Body of pancreas (tissue), 4 donors: ENCODE data around the gene CREB5. TPM values are rescaled to one million over a fixed set of nuclear protein-coding genes. Genes with fewer than 3 reads are reported as not detected.
"Not testable (repeated sequence)": the region's sequence is repeated elsewhere in the genome, so short reads cannot be mapped to it uniquely, and the experiment has no call there.

Experiments
- ATAC-seq: fragments of 150-250 bp; one replicate; pipeline ENCODE4 v1.9.1; 2016
- DNase-seq, 4 donors: peaks; one replicate each; pipeline ENCODE4 v3.0.0-alpha.2; 2019
- H3K27ac ChIP-seq, 4 donors: fragments of 200-600 bp; sonication (generic); 1 replicate in 3 of 4; 2 replicates in 1 of 4; pipeline versions ENCODE4 v1.5.1 to v1.6.1; 2016 to 2019; ENCODE audit warnings: mild to moderate bottlenecking in 1 of 4, mixed read lengths in 1 of 4, moderate library complexity in 1 of 4
- H3K27me3 ChIP-seq, 2 donors: fragments of 200-600 bp; sonication (generic); one replicate each; pipeline ENCODE4 v1.6.0; 2016; ENCODE audit warnings: mild to moderate bottlenecking in 1 of 2
- H3K36me3 ChIP-seq, 2 donors: fragments of 200-600 bp; sonication (generic); replicated peaks in 1 of 2; 2 replicates each; pipeline ENCODE4 v1.5.1; 2016; ENCODE audit warnings: low read depth in 2 of 2; ENCODE audit not compliant: insufficient read depth in 1 of 2
- H3K4me1 ChIP-seq: fragments of 200-600 bp; sonication (generic); one replicate; pipeline ENCODE4 v1.6.0; 2016
- H3K4me3 ChIP-seq, 2 donors: fragments of 200-600 bp; sonication (generic); 1 replicate in 1 of 2; 2 replicates in 1 of 2; pipeline ENCODE4 v1.5.1; 2016 to 2019
- H3K9me3 ChIP-seq, 3 donors: fragments of 200-600 bp; sonication (generic); 1 replicate in 2 of 3; 2 replicates in 1 of 3; pipeline ENCODE4 v1.5.1; 2016
- POLR2A ChIP-seq, 3 donors: fragments of 450-650 bp; IDR thresholded peaks; one replicate each; pipeline ENCODE4 v1.6.1; 2016; ENCODE audit warnings: antibody characterized with exemption in 3 of 3, mild to moderate bottlenecking in 2 of 3
- WGBS, 2 donors: methylation state at CpG; one replicate each; pipeline ENCODE4 v1.1.5; 2017; 5-methylcytosine and 5-hydroxymethylcytosine counted together
- intact Hi-C: fragments of 100-400 bp; cut with DNase I; formaldehyde crosslinking; loops from one replicate; pipeline ENCODE4 v1.15.1; 2023
- total RNA-seq, 2 donors: library from RNA; depleted of rRNA; stranded (reverse); fragments of >200 nt; gene quantifications; one replicate each; pipeline ENCODE4 v1.1.0, GENCODE V29; 2016
- TF ChIP-seq, protein P1 (sequence below), 7 experiments: fragments of 450-650 bp in 4 of 7; fragments of 200-600 bp in 3 of 7; sonication (generic) in 3 of 7; IDR thresholded peaks; one replicate each; pipeline ENCODE4 v1.5.1; 2016 to 2019; ENCODE audit warnings: antibody characterized with exemption in 7 of 7

CREB5 gene
- total RNA-seq, 2 donors from 2014 or later = 10.4 to 25.7 TPM

- H3K27me3 ChIP-seq = no peaks in the 10 kb centered on the region
- ATAC-seq (no peak), DNase-seq (no peak)
- intact Hi-C loops = no loop called here
- peaks cover 3% of the 10 kb centered on the region for H3K4me1 ChIP-seq
- 56 to 57% methylated on average over 2 of the region's 2 CpGs for WGBS, 2 donors
- H3K4me3 ChIP-seq = no peak overlapping the region
- TF ChIP-seq, protein P1, sequence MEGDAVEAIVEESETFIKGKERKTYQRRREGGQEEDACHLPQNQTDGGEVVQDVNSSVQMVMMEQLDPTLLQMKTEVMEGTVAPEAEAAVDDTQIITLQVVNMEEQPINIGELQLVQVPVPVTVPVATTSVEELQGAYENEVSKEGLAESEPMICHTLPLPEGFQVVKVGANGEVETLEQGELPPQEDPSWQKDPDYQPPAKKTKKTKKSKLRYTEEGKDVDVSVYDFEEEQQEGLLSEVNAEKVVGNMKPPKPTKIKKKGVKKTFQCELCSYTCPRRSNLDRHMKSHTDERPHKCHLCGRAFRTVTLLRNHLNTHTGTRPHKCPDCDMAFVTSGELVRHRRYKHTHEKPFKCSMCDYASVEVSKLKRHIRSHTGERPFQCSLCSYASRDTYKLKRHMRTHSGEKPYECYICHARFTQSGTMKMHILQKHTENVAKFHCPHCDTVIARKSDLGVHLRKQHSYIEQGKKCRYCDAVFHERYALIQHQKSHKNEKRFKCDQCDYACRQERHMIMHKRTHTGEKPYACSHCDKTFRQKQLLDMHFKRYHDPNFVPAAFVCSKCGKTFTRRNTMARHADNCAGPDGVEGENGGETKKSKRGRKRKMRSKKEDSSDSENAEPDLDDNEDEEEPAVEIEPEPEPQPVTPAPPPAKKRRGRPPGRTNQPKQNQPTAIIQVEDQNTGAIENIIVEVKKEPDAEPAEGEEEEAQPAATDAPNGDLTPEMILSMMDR (IDR thresholded peaks at IDR 0.05) = no peak
- no peak for TF ChIP-seq POLR2A (IDR thresholded peaks at IDR 0.05)
- no peaks in the 10 kb centered on the region for H3K9me3 ChIP-seq
- H3K36me3 ChIP-seq = no peaks in the 10 kb centered on the region
- H3K27ac ChIP-seq = no peak overlapping the region
These were observed 137.7 kb downstream of the CREB5 start for GRCh38 chr7:28549998-28550397.

DNA sequence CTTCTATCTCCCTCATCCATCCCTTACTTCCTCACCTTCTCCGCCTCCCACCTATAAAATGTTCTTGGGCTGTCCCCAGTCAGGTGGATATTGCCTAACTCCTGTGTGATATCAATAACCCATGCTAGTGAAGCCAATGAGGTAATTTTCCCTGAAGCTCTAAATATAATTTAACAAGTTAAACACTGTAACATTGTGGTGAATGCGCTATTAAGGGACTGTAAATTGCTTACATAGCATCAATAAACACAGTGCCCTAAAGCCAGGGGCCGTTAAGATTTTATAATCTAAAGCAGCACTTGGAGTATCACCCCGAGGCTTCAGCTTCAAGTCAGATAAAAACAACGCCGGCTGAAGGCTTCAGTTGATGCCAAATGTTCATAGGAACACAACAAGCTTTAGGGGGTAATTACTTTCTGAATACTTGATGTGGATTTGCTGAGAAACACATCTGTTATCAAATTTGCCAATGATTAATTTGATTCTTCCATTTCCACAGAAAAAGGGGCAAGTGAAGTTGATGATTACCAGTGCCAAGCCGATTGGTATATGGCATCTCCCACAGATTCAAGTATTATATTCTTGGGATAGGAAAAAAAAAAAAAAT lies 138.4 kb downstream of the CREB5 start:
- no peaks in the 10 kb centered on the region for H3K36me3 ChIP-seq
- intact Hi-C loops = no loop called here
- H3K4me1 ChIP-seq = peaks cover 3% of the 10 kb centered on the region
- DNase-seq (no peak), ATAC-seq (no peak)
- H3K27me3 ChIP-seq = no peaks in the 10 kb centered on the region
- H3K27ac ChIP-seq = no peak overlapping the region
- 34 to 37% methylated on average over 7 of the region's 7 CpGs for WGBS, 2 donors
- H3K9me3 ChIP-seq = no peaks in the 10 kb centered on the region
- H3K4me3 ChIP-seq = no peak overlapping the region
- TF ChIP-seq, protein P1 (IDR thresholded peaks at IDR 0.05) = no peak
- no peak for TF ChIP-seq POLR2A (IDR thresholded peaks at IDR 0.05)

GRCh38 chr7:28551331-28551730 lies 139.0 kb downstream of the CREB5 start:
- 15 to 22% methylated on average over 5 of the region's 5 CpGs for WGBS, 2 donors
- no peak overlapping the region for H3K4me3 ChIP-seq
- H3K9me3 ChIP-seq = no peaks in the 10 kb centered on the region
- H3K36me3 ChIP-seq = no peaks in the 10 kb centered on the region
- ATAC-seq = no peak
- no peaks in the 10 kb centered on the region for H3K27me3 ChIP-seq
- H3K4me1 ChIP-seq = peaks cover 3% of the 10 kb centered on the region
- TF ChIP-seq, protein P1 (IDR thresholded peaks at IDR 0.05) = no peak
- TF ChIP-seq POLR2A (IDR thresholded peaks at IDR 0.05) = no peak
- DNase-seq = no peak
- no peak overlapping the region for H3K27ac ChIP-seq
- intact Hi-C loops = no loop called here

- H3K27me3 ChIP-seq, H3K4me3 ChIP-seq, intact Hi-C loops, DNase-seq, H3K4me1 ChIP-seq, H3K9me3 ChIP-seq, ATAC-seq, H3K36me3 ChIP-seq, H3K27ac ChIP-seq: not testable (repeated sequence)
- WGBS, 2 donors = 13 to 64% methylated on average over 1 of the region's 1 CpG
These were observed 139.4 kb downstream of the CREB5 start for GRCh38 chr7:28551766-28552165.

GRCh38 chr7:28554802-28555471 lies 142.6 kb downstream of the CREB5 start:
- no peak for ATAC-seq
- H3K27ac ChIP-seq = no peak overlapping the region
- intact Hi-C loops = no loop called here

More at GRCh38 chr7:28554802-28555471, 142.6 kb downstream of the CREB5 start:
- Histone ChIP-seq H3K4me3 (no peak overlapping the region), H3K4me1 (peaks cover 3% of the 10 kb centered on the region), H3K27me3 (no peaks in the 10 kb centered on the region), H3K36me3 (no peaks in the 10 kb centered on the region), H3K9me3 (no peaks in the 10 kb centered on the region)
- 72 to 74% methylated on average over 4 of the region's 4 CpGs for WGBS, 2 donors
- no peak for TF ChIP-seq POLR2A (IDR thresholded peaks at IDR 0.05)
- TF ChIP-seq, protein P1 (IDR thresholded peaks at IDR 0.05) = no peak
- no peak for DNase-seq
